Kidney glomerular epithelial cell (primary cell): ENCODE measurements around the gene LRRC8B.

Source experiments
- DNase-seq: peaks from one replicate; lab custom pipeline; 2025; lab: John Stamatoyannopoulos, UW

Gene LRRC8B

GRCh38 chr1:89547563-89548116 lies 23.0 kb downstream of the LRRC8B start:
- DNase-seq, result peak; percentile 35

GRCh38 chr1:89548122-89548857 lies 23.7 kb downstream of the LRRC8B start:
- no peak for DNase-seq

GRCh38 chr1:89550995-89551394 lies 26.4 kb downstream of the LRRC8B start:
- DNase-seq, result no peak

- DNase-seq, result peak; percentile 37
Observed at GRCh38 chr1:89552471-89553081, 27.9 kb downstream of the LRRC8B start.

GRCh38 chr1:89553157-89553556 lies 28.5 kb downstream of the LRRC8B start:
- no peak for DNase-seq

- no peak for DNase-seq
Observed at GRCh38 chr1:89555550-89555949, 30.9 kb downstream of the LRRC8B start.

GRCh38 chr1:89556726-89557444 lies 32.3 kb downstream of the LRRC8B start:
- no peak for DNase-seq

- DNase-seq, result no peak
Observed at GRCh38 chr1:89557445-89557825, 32.8 kb downstream of the LRRC8B start.

GRCh38 chr1:89557956-89558355 lies 33.3 kb downstream of the LRRC8B start:
- DNase-seq, result no peak

- no peak for DNase-seq
Observed at GRCh38 chr1:89563957-89564604, 39.5 kb downstream of the LRRC8B start.

GRCh38 chr1:89565521-89565920 lies 40.9 kb downstream of the LRRC8B start:
- no peak for DNase-seq

GRCh38 chr1:89566761-89567174 lies 42.1 kb downstream of the LRRC8B start:
- no peak for DNase-seq

GRCh38 chr1:89567797-89568196 lies 43.2 kb downstream of the LRRC8B start:
- DNase-seq, result no peak

GRCh38 chr1:89573410-89573809 lies 48.8 kb downstream of the LRRC8B start:
- no peak for DNase-seq

GRCh38 chr1:89574621-89575020 lies 50.0 kb downstream of the LRRC8B start:
- DNase-seq, result no peak

- DNase-seq, result no peak
Observed at GRCh38 chr1:89575207-89575606, 50.6 kb downstream of the LRRC8B start.

GRCh38 chr1:89576013-89576412 lies 51.4 kb downstream of the LRRC8B start:
- no peak for DNase-seq

- no peak for DNase-seq
Observed at GRCh38 chr1:89578151-89578550, 53.5 kb downstream of the LRRC8B start.

- DNase-seq, result no peak
Observed at GRCh38 chr1:89578946-89579684, 54.5 kb downstream of the LRRC8B start.

GRCh38 chr1:89580036-89580435 lies 55.4 kb downstream of the LRRC8B start:
- no peak for DNase-seq

GRCh38 chr1:89581859-89582258 lies 57.2 kb downstream of the LRRC8B start:
- DNase-seq, result no peak

- no peak for DNase-seq
Observed at GRCh38 chr1:89582571-89582970, 57.9 kb downstream of the LRRC8B start.
